Measurements from ENCODE around the gene KRTAP1-4.

DNA sequence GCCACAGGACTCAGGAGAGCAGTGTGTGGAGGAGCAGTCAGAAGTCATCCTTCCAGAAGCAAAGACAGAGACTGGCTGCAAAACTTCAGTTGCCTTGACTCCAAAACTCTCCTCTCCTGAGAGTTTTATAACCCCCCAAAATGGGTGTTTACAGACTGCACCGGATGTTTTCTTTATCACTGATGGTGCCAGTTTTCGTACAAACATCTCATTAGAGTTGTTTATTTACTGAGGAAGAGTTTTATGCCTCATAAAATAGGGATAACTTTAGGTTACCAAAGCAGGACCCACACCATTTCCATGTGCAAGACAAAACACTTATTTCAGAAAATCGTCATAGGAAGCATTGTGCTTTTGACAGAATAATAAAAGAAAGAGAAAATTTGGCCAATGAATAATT, 45.8 kb downstream of the KRTAP1-4 start, which contains the start of gene KRT40:
- TF ChIP-seq POLR2A (IDR thresholded peaks at IDR 0.05), result no peak
- TF ChIP-seq, protein P1, sequence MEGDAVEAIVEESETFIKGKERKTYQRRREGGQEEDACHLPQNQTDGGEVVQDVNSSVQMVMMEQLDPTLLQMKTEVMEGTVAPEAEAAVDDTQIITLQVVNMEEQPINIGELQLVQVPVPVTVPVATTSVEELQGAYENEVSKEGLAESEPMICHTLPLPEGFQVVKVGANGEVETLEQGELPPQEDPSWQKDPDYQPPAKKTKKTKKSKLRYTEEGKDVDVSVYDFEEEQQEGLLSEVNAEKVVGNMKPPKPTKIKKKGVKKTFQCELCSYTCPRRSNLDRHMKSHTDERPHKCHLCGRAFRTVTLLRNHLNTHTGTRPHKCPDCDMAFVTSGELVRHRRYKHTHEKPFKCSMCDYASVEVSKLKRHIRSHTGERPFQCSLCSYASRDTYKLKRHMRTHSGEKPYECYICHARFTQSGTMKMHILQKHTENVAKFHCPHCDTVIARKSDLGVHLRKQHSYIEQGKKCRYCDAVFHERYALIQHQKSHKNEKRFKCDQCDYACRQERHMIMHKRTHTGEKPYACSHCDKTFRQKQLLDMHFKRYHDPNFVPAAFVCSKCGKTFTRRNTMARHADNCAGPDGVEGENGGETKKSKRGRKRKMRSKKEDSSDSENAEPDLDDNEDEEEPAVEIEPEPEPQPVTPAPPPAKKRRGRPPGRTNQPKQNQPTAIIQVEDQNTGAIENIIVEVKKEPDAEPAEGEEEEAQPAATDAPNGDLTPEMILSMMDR (IDR thresholded peaks at IDR 0.05), result no peak
- no peak for TF ChIP-seq POLR2AphosphoS5 (IDR thresholded peaks at IDR 0.05)
- no peak for TF ChIP-seq EP300 (IDR thresholded peaks at IDR 0.05)

Data from stomach (tissue), 4 donors.